SK-N-SH treated with all-trans-retinoic acid at 6 μM for 48 hours (cell line): ENCODE data around the gene TBC1D22B.

Source experiments
- ARNTL ChIP-seq: fragments of 450-650 bp; formaldehyde crosslinking; IDR thresholded peaks from 2 replicates; pipeline ENCODE4 v1.5.0; 2020; ENCODE audit warnings: low read depth, mild to moderate bottlenecking, moderate library complexity, borderline replicate concordance
- GLIS3 ChIP-seq: fragments of 250-450 bp; sonication (Bioruptor Pico); IDR thresholded peaks from 2 replicates; pipeline ENCODE4 v1.5.0; 2020; ENCODE audit warnings: mild to moderate bottlenecking, moderate library complexity
- OSR1 ChIP-seq: fragments of 250-450 bp; sonication (Bioruptor Pico); IDR thresholded peaks from 2 replicates; pipeline ENCODE4 v1.8.0; 2022; ENCODE audit warnings: moderate library complexity, mild to moderate bottlenecking, inconsistent platforms
- PATZ1 ChIP-seq: fragments of 250-450 bp; sonication (Bioruptor Pico); IDR thresholded peaks from 2 replicates; pipeline ENCODE4 v1.8.0; 2020; ENCODE audit warnings: mild to moderate bottlenecking, moderate library complexity, borderline replicate concordance
- POU6F1 ChIP-seq: fragments of 250-450 bp; sonication (Bioruptor Pico); IDR thresholded peaks from 2 replicates; pipeline ENCODE4 v1.8.0; 2021; ENCODE audit warnings: low read depth, mild to moderate bottlenecking, moderate library complexity, borderline replicate concordance
- RARB ChIP-seq: fragments of 250-450 bp; sonication (Bioruptor Pico); IDR thresholded peaks from 2 replicates; pipeline ENCODE4 v1.8.0; 2021; ENCODE audit warnings: mild to moderate bottlenecking, moderate library complexity
- SNAI2 ChIP-seq: fragments of 250-450 bp; sonication (Bioruptor Pico); IDR thresholded peaks from 2 replicates; pipeline ENCODE4 v1.5.0; 2020; ENCODE audit warnings: mild to moderate bottlenecking, moderate library complexity
- ZFP3 ChIP-seq: fragments of 250-450 bp; sonication (Bioruptor Pico); IDR thresholded peaks from 2 replicates; pipeline ENCODE4 v1.5.0; 2020; ENCODE audit warnings: mild to moderate bottlenecking, moderate library complexity
- ZNF565 ChIP-seq: fragments of 450-650 bp; formaldehyde crosslinking; conservative IDR thresholded peaks from 2 replicates; pipeline ENCODE4 v1.5.0; 2020; ENCODE audit warnings: low read depth, mild to moderate bottlenecking, moderate library complexity
- ZNF70 ChIP-seq: fragments of 450-650 bp; formaldehyde crosslinking; IDR thresholded peaks from 2 replicates; pipeline ENCODE4 v1.5.0; 2020; ENCODE audit warnings: mild to moderate bottlenecking, moderate library complexity

- no peak for TF ChIP-seq PATZ1 (CRISPR knock-in tag)
- TF ChIP-seq ZNF70 (CRISPR knock-in tag) = no peak
- no peak for TF ChIP-seq RARB (CRISPR knock-in tag)
- TF ChIP-seq OSR1 (CRISPR knock-in tag) = no peak
- TF ChIP-seq ZFP3 (CRISPR knock-in tag) = no peak
- no peak for TF ChIP-seq SNAI2 (CRISPR knock-in tag)
- no peak for TF ChIP-seq GLIS3 (CRISPR knock-in tag)
- TF ChIP-seq ARNTL (CRISPR knock-in tag) = no peak
- no peak for TF ChIP-seq POU6F1 (CRISPR knock-in tag)
- TF ChIP-seq ZNF565 (CRISPR knock-in tag) = no peak
Observed at GRCh38 chr6:37218511-37218910, 39.1 kb upstream of the TBC1D22B start.
